ENCODE results near the gene TSEN15. TPM values are rescaled to one million over a fixed set of nuclear protein-coding genes. Genes with fewer than 3 reads are reported as not detected.

The TSEN15 gene
- total RNA-seq, 4 donors from 2014 or later: 14.8 to 24.7 (median 21.3) TPM

DNA sequence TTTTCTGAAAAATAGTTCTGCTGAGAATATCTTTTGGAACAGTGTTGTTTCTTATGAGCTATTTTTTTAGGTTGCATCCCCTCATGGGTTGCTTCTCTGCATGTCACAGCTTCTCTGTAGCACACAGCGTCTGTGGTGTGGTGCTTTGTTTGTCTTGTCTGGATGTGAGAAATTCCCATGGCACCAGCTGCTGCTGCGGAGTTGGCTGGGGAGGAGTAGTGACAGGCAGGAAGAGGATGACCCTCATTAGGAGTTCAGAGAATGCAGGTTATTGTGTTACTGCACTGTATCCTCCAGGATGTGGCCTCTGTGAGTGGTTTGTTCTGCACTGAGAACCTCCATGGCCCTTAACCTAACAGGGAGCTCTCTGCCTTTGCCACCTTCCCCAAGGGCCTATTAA lies 64.8 kb downstream of the TSEN15 start:
- no peak for TF ChIP-seq POLR2AphosphoS5 (IDR thresholded peaks at IDR 0.05)
- TF ChIP-seq POLR2A (IDR thresholded peaks at IDR 0.05): no peak
- TF ChIP-seq EP300 (IDR thresholded peaks at IDR 0.05): no peak
- TF ChIP-seq, protein P1, sequence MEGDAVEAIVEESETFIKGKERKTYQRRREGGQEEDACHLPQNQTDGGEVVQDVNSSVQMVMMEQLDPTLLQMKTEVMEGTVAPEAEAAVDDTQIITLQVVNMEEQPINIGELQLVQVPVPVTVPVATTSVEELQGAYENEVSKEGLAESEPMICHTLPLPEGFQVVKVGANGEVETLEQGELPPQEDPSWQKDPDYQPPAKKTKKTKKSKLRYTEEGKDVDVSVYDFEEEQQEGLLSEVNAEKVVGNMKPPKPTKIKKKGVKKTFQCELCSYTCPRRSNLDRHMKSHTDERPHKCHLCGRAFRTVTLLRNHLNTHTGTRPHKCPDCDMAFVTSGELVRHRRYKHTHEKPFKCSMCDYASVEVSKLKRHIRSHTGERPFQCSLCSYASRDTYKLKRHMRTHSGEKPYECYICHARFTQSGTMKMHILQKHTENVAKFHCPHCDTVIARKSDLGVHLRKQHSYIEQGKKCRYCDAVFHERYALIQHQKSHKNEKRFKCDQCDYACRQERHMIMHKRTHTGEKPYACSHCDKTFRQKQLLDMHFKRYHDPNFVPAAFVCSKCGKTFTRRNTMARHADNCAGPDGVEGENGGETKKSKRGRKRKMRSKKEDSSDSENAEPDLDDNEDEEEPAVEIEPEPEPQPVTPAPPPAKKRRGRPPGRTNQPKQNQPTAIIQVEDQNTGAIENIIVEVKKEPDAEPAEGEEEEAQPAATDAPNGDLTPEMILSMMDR (IDR thresholded peaks at IDR 0.05): no peak
- Histone ChIP-seq H3K27ac (no peak overlapping the region), H3K36me3 (no peaks in the 10 kb centered on the region), H3K4me1 (no peaks in the 10 kb centered on the region), H3K9me3 (no peaks in the 10 kb centered on the region), H3K4me3 (no peak overlapping the region), H3K27me3 (no peaks in the 10 kb centered on the region)
- WGBS: 79% methylated on average over 2 of the region's 2 CpGs
- no peak for DNase-seq (ENCODE audit: low spot score in 2 of 2)

DNA sequence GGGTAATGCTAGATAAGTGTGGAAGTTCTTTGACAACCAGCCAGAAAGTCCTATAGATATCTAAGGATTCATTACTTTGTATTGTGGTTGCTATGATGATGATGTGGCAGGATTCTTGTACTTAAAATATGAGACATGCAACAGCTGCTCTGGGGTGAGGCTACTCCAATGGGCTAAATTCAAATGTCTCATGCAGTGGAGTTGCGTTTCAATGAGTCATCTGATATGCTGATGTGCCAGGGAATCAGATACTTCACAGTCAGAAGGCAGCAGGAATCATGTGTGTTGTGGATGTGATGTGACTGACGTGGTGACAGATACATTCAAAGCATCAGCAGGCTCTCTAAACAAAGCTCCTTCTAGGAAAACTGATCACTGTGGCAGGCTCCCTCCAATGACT lies 66.5 kb downstream of the TSEN15 start:
- TF ChIP-seq POLR2A (IDR thresholded peaks at IDR 0.05) (no peak), POLR2AphosphoS5 (IDR thresholded peaks at IDR 0.05) (no peak), EP300 (IDR thresholded peaks at IDR 0.05) (no peak)
- TF ChIP-seq, protein P1 (IDR thresholded peaks at IDR 0.05): no peak
- no peaks in the 10 kb centered on the region for H3K27me3 ChIP-seq
- DNase-seq (ENCODE audit: low spot score in 2 of 2): no peak
- WGBS: 54% methylated on average over 2 of the region's 2 CpGs
- no peaks in the 10 kb centered on the region for H3K36me3 ChIP-seq
- H3K4me1 ChIP-seq: no peaks in the 10 kb centered on the region
- H3K4me3 ChIP-seq: no peak overlapping the region
- H3K27ac ChIP-seq: no peak overlapping the region
- H3K9me3 ChIP-seq: no peaks in the 10 kb centered on the region

Other genes with a start within 250 kb of the TSEN15 start
- gene RGL1, start 246.6 kb upstream of the TSEN15 start, total RNA-seq: 10 to 100 TPM; 10.6 to 13.8 (median 11.3) TPM
- under 1 TPM in 3 of 4 donors, not detected in 1; 0.16 to 0.70 (median 0.17) TPM for gene COLGALT2, start 14.0 kb upstream of the TSEN15 start, total RNA-seq

Data from suprapubic skin (tissue), 4 donors.